ENCODE data around the gene MLLT3. TPM values are rescaled to one million over a fixed set of nuclear protein-coding genes. Genes with fewer than 3 reads are reported as not detected.
"Not testable (repeated sequence)": the region's sequence is repeated elsewhere in the genome, so short reads cannot be mapped to it uniquely, and the experiment has no call there.

The MLLT3 gene
- total RNA-seq (2014; rRNA removed): 31.3 and 34.0 TPM in 2 replicates
- polyA plus RNA-seq (2012): 7.9 TPM

DNA sequence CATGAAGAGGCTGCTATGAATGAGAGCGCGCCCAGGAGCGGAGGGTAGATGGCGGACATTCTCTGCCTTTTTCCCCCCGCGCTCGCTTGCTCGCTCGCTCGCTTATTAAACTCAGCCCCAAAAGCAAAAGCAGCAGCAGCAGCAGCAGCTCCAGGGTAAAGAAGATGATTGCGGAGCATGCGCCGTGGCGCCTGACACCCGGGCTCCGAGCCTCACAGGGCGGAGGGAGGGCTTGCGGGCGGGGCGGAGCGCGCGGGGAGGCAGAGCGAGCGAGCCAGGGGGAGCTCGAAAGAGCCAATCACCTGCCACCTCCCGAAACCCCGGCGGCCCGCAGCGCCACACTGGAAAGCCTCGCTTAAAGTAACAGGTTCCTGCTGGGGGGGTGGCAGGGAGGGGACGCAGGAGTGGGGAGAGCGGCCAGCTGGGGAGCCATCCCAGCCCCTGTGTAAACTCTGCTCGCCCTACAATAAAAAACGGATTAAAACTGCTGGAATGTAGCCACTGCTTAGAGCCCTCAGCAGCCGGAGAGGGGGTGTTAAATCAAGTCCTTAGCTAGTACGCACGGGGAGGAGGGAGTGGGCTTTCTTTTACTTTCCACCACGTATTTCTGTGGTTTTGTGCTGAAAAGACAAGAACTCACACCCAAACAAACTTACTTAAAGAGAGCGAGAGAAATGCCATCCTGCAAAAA is at the start of gene MLLT3:
Gene MLLT3 (minus strand): TSS at position 170 of the 691 bp plus-strand sequence.
- DNase-seq (ENCODE audit: low read depth): peak; percentile 95

- no peak for DNase-seq (ENCODE audit: low read depth)
Observed at GRCh38 chr9:20671635-20672034, 49.3 kb upstream of the MLLT3 start.

GRCh38 chr9:20670395-20670794 is 48.1 kb upstream of the MLLT3 start:
- no peak for DNase-seq (ENCODE audit: low read depth)

DNA sequence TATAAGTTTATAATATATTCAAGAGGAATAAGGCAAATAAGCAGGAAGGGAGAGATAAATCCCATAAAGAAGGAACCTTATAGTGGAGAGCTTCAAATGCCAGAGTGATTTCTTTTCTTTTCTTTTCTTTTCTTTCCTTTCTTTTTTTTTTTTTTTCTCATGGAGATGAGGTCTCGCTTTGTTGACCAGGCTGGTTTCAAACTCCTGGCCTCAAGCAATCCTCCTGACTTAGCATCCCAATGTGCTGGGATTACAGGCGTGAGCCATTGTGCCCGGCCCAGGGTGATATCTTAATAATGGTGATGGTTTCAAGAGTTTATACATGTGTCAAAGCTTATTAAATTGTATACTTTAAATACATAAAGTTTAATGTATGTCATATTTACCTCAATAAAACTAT is 42.2 kb upstream of the MLLT3 start:
- no peak for DNase-seq (ENCODE audit: low read depth)

DNA sequence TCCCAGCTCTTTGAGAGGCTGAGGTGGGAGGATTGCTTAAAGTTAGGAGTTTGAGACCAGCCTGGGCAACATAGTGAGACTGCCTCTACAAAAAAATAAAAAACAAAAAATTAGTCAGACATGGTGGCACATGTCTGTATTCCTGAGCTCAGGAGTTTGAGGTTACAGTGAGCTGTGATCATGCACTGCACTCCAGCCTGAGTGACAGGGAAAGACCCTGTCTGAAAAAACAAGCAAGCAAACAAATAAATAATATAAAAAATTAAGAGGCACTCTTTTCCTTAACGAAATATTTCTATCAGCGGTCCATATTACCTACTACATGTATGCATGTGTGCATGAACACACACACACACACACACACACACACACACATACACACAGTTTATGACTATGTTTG is 40.8 kb upstream of the MLLT3 start:
- DNase-seq (ENCODE audit: low read depth): no peak

- DNase-seq (ENCODE audit: low read depth): no peak
Observed at GRCh38 chr9:20662156-20662555, 39.9 kb upstream of the MLLT3 start.

GRCh38 chr9:20659474-20659967 is 37.2 kb upstream of the MLLT3 start:
- no peak for DNase-seq (ENCODE audit: low read depth)

- no peak for DNase-seq (ENCODE audit: low read depth)
Observed at GRCh38 chr9:20658677-20659473, 36.6 kb upstream of the MLLT3 start.

DNA sequence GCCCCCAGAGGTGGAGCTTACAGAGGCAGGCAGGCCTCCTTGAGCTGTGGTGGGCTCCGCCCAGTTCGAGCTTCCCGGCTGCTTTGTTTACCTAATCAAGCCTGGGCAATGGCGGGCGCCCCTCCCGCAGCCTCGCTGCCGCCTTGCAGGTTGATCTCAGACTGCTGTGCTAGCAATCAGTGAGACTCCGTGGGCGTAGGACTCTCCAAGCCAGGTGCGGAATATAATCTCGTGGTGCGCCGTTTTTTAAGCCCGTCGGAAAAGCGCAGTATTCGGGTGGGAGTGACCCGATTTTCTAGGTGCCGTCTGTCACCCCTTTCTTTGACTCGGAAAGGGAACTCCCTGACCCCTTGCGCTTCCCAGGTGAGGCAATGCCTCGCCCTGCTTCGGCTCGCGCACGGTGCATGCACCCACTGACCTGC is 36.0 kb upstream of the MLLT3 start:
- not testable (repeated sequence) for DNase-seq (ENCODE audit: low read depth)

GRCh38 chr9:20651939-20652338 is 29.6 kb upstream of the MLLT3 start:
- DNase-seq (ENCODE audit: low read depth): no peak

DNA sequence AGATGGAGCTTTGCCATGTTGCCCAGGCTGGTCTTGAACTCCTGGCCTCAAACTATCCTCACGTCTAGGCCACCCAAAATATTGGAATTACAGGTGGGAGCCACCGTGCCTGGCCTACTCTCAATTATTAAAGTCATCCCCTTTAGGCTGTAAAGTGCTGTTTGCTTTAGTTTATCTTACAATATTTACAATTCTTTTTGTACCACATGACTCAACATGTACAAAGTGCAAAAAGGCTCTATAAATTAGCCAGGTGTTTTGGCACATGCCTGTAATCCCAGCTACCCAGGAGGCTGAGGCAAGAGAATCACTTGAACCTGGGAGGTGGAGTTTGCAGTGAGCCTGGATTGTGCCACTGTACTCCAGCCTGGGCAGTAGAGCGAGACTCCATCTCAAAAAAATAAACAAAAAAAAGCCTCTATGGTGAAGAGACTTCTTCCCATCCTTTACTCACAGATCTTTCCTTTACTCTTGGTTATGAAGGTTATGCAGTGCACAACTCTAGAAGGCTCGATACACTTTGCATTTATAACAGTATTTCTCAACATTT is 28.5 kb upstream of the MLLT3 start:
- DNase-seq (ENCODE audit: low read depth): no peak

GRCh38 chr9:20650313-20650712 is 28.0 kb upstream of the MLLT3 start:
- no peak for DNase-seq (ENCODE audit: low read depth)

- no peak for DNase-seq (ENCODE audit: low read depth)
Observed at GRCh38 chr9:20649381-20649780, 27.1 kb upstream of the MLLT3 start.

DNA sequence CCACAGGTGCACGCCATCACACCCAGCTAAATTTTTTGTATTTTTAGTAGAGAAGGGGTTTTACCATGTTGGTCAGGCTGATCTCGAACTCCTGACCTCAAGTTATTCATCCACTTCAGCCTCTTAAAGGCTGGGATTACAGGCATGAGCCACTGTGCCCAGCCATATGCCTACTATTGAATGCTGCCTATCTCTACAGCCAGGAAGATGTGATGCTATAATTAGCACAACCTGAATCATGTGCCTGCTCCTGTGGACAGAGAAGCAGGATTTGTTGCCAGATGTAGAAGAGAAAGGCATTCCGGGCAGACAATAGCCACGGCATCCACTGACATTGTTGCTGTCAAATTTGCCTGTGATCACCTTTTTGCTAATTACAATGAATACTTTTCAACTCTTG is 24.4 kb upstream of the MLLT3 start:
- DNase-seq (ENCODE audit: low read depth): peak; percentile 25

GRCh38 chr9:20643660-20644059 is 21.4 kb upstream of the MLLT3 start:
- DNase-seq (ENCODE audit: low read depth): no peak

- DNase-seq (ENCODE audit: low read depth): no peak
Observed at GRCh38 chr9:20642045-20642444, 19.7 kb upstream of the MLLT3 start.

DNA sequence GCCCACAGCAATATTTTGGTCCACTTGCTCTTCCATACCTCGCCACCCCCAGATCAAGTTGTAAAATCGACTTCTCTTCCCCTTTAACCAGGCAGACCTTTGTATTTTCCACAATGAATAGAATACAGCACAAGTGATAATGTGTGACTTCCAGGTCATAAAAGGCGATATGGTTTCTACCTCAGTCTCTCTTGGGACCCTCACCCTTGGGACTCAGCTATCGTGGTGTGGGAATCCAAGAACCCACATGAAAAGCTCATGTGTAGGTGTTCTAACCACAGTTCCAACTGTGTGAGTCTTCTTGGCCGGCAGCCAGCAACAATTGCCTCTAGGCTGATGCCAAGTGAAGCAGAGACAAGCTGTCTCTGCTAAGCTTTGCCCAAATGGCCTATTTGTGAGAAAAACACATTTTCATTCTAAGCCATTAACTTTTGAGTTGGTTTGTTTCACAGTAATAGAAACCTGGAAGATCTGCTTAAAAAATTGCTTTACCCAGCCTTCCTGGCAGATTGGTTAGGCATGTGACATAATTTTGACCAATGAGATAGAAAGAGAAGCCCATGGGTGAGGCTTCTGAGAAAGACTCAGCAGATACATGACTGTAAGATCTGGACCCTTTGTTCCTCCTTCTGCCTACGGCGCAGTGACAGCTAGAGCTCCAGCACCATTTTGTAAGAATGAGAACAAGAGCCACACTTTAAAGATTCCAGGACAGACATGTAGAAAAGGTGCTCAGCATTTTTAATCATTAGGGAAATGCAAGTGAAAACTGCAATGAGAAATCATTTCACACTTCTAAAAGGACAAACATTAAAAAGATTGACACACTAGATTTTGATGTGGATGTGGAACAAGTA is 18.3 kb upstream of the MLLT3 start:
- peak; percentile 57 for DNase-seq (ENCODE audit: low read depth)

- no peak for DNase-seq (ENCODE audit: low read depth)
Observed at GRCh38 chr9:20636888-20637440, 14.7 kb upstream of the MLLT3 start.

DNA sequence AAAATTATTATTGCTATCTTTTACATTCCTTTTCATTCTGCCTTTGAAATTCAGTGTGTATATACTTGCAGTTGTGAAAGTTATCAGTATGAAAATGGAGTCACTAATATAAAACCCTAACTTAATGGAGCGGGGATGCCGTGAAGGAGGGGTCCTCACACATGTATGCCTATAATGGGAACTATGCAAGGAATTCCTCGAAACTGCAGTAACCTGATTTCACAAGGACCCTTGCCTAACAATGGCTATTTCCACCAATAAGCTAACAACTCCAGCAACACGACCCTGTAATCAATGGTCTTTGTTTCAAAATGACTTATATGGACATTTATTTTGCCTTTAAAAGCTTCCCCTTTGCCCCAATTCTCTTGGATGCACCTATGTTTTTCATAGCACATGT is 12.6 kb upstream of the MLLT3 start:
- DNase-seq (ENCODE audit: low read depth): no peak

DNA sequence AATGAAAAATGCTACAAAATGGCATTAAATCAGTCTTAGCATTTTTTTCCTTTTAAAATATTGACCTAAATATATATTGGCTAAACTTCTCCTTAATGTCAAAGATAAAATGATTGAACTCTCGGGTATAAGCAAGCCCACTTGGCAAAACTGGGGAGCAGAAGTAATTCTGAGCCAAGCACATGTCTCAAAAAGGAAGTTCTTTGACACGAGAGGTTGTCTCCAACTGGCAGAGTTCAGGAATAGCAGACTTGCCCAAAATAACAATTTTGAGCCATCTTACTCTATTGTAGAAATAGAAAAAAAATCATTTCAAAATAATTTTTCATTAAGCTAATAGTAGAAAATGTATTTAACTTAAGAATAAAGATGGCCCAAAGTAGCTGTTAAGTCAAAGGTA is 10.4 kb upstream of the MLLT3 start:
- no peak for DNase-seq (ENCODE audit: low read depth)

- DNase-seq (ENCODE audit: low read depth): no peak
Observed at GRCh38 chr9:20630241-20630943, 8.1 kb upstream of the MLLT3 start.

Data from LHCN-M2 (cell line).